Cerebellar nuclear complex (tissue), 1 donor: ENCODE results near the gene OR10A6.

ENCODE experiments used
- DNase-seq, 2 experiments: peaks; one replicate each; lab custom pipeline; 2025; lab: John Stamatoyannopoulos, UW

Gene OR10A6

GRCh38 chr11:7931168-7931567, at the start of gene OR10A6:
TSS of gene OR10A6 (minus strand) at chr11:7931268. CDS start at chr11:7928662, 2,606 bp downstream.
- no peak for DNase-seq

GRCh38 chr11:7977232-7977917, 46.3 kb upstream of the OR10A6 start:
- no peak for DNase-seq

GRCh38 chr11:7974668-7975067, 43.6 kb upstream of the OR10A6 start:
- DNase-seq, result no peak

GRCh38 chr11:7973011-7973410, 41.9 kb upstream of the OR10A6 start:
- no peak for DNase-seq

GRCh38 chr11:7971846-7972245, 40.8 kb upstream of the OR10A6 start:
- no peak for DNase-seq

GRCh38 chr11:7969756-7970646, 38.9 kb upstream of the OR10A6 start:
- DNase-seq, result no peak

GRCh38 chr11:7968686-7969085, 37.6 kb upstream of the OR10A6 start:
- DNase-seq, result no peak

- DNase-seq, result no peak
Measured at GRCh38 chr11:7967826-7968225, 36.8 kb upstream of the OR10A6 start.

GRCh38 chr11:7967097-7967496, 36.0 kb upstream of the OR10A6 start:
- no peak for DNase-seq

- no peak for DNase-seq
Measured at GRCh38 chr11:7965386-7965785, 34.3 kb upstream of the OR10A6 start, which contains the start of gene NLRP10. TSS of gene NLRP10 (minus strand) at chr11:7965447. CDS start at chr11:7963495, 1,952 bp downstream.

GRCh38 chr11:7964873-7965272, 33.8 kb upstream of the OR10A6 start:
- no peak for DNase-seq

- DNase-seq, result no peak
Measured at GRCh38 chr11:7964261-7964660, 33.2 kb upstream of the OR10A6 start.

GRCh38 chr11:7955191-7955590, 24.1 kb upstream of the OR10A6 start:
- DNase-seq, result no peak

- no peak for DNase-seq
Measured at GRCh38 chr11:7949934-7950333, 18.9 kb upstream of the OR10A6 start.

- DNase-seq, result no peak
Measured at GRCh38 chr11:7944123-7944522, 13.1 kb upstream of the OR10A6 start.

GRCh38 chr11:7941608-7942007, 10.5 kb upstream of the OR10A6 start, which contains the start of gene OR10A3:
TSS of gene OR10A3 (minus strand) at chr11:7941708. CDS start at chr11:7939520, 2,188 bp downstream.
- DNase-seq, result no peak

- DNase-seq, result no peak
Measured at GRCh38 chr11:7941146-7941545, 10.1 kb upstream of the OR10A6 start.

- DNase-seq, result no peak
Measured at GRCh38 chr11:7936615-7937014, 5.5 kb upstream of the OR10A6 start.

- no peak for DNase-seq
Measured at GRCh38 chr11:7927635-7928034, 3.4 kb downstream of the OR10A6 start.

- no peak for DNase-seq
Measured at GRCh38 chr11:7924536-7924935, 6.5 kb downstream of the OR10A6 start.

- DNase-seq, result no peak
Measured at GRCh38 chr11:7918141-7918540, 12.9 kb downstream of the OR10A6 start.

GRCh38 chr11:7911011-7911410, 20.1 kb downstream of the OR10A6 start:
- DNase-seq, result no peak

GRCh38 chr11:7910286-7910788, 20.7 kb downstream of the OR10A6 start:
- no peak for DNase-seq
